ENCODE data around the gene ALDOA.
"Not testable (repeated sequence)": the region's sequence is repeated elsewhere in the genome, so short reads cannot be mapped to it uniquely, and the experiment has no call there.

Gene ALDOA

DNA sequence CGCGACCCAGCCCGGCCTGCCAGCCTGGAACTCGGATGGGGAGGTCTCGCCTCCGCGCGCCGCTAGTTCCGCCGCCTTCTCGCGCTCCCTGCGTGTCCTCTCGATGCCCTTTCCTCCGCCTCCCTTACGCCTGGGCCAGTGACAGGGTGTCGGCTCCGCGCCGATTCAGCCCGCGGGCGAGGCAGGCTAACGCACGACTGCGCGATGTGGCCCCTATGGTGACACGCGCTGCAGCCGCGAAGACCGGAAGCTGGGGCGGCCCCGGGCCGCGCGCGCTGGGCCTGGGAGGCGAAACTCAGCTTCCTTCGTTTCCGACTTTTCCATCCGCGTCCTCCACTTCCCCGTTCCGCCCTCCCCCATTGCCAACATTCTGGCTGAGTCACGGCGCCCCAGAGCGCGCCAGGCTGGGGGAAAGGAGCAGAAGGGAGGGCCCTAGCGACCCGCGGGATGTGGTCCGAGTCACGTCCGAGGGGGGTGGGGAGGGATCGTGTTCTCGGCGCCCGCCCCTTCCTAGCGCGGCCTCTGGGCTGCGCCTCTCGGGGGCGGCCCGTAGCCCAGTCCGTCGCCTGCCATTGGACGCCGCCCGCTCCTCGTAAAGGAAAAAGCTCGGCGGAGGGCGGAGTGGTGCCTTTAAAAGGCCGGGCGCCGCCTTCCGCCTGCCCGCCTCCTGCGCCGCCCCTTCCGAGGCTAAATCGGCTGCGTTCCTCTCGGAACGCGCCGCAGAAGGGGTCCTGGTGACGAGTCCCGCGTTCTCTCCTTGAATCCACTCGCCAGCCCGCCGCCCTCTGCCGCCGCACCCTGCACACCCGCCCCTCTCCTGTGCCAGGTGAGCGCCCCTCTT is at the start of gene ALDOA:
Gene ALDOA (plus strand): TSS at position 659 of the 841 bp plus-strand sequence. CDS start 1,138 bp downstream, outside the sequence.
- DNase-seq (ENCODE audit: extremely low read depth in 1 of 2, low read depth in 1 of 2) = peak; percentile 84 to 90

DNA sequence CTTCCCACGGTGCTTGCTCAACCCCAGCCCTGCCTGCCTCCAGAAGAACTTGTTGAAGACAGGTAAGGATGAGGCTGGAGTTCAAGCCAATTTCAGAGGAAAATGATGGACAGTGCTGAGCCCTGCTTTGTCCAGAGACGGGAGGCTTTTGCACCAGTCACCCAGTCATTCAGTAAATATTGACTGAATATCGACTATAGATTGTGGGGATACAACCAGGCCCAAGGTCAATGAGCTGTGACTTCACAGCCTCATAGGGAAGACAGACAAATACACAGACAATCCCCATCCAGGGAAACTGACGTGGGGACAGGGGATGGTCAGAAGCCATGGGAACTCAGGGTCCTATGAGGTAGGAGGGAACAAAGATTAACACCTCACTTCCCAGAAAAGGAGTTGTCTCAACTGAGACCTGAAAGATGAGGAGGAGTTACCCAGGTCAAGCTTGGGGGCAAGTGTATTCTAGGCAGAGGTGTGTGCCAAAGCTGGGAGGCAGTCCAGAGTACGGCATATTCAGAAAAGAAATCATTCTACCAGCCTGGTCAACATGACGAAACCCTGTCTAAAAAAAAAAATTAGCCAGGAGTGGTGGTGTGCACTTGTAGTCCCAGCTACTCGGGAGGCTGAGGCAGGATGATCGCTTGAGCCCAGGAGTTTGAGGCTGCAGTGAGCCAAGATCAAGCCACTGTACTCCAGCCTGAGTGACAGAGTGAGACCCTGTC is 48.8 kb upstream of the ALDOA start:
- DNase-seq (ENCODE audit: extremely low read depth in 1 of 2, low read depth in 1 of 2) = no peak

DNA sequence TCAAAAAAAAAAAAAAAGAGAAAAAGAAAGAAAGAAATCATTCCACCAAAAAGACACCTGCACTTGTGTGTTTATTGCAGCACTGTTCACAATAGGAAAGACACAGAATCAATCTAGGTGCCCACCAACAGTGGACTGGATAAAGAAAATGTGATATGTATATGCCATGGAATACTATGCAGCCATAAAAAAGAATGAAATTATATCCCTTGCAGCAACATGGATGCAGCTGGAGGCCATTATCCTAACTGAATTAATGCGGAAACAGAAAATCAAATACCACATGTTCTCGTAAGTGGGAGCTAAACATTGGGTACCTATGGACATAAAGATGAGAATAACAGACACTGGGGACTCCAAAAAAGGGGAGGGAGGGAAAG is 48.3 kb upstream of the ALDOA start:
- DNase-seq (ENCODE audit: extremely low read depth in 1 of 2, low read depth in 1 of 2) = no peak

DNA sequence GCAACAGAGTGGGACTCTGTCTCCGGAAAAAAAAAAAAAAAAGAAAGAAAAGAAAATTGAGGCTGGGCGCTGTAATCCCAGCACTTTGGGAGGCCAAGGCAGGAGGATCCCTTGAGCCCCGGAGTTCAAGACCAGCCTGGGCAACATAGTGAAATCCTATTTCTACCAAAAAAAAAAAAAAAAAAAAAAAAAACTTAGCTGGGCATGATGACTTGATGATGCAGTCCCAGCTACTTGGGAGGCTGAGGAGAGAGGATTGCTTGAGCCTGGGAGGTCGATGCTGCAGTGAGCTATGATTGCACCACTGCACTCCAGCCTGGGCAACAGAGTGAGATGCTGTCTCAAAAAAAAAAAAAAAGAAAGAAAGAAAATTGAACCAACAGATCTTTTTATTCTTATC is 47.6 kb upstream of the ALDOA start:
- not testable (repeated sequence) for DNase-seq (ENCODE audit: extremely low read depth in 1 of 2, low read depth in 1 of 2)

DNA sequence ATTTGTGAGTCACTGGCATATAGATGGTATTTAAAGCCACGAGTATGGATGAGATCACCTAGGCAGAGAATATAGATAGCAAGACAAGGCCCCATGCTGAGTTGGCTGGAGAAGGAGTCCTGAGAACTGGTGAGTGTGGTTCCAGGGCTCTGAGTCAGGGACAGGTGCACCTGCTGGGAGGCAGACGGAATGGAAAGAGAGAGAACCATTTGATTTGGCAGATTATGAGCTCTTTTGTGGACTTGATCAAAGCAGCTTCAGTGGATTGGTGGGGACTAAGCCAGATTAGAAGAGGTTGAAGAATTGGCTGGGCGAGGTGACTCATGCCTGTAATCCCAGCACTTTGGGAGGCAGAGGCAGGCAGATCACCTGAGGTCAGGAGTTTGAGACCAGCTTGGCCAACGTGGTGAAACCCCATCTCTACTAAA is 46.8 kb upstream of the ALDOA start:
- no peak for DNase-seq (ENCODE audit: extremely low read depth in 1 of 2, low read depth in 1 of 2)

DNA sequence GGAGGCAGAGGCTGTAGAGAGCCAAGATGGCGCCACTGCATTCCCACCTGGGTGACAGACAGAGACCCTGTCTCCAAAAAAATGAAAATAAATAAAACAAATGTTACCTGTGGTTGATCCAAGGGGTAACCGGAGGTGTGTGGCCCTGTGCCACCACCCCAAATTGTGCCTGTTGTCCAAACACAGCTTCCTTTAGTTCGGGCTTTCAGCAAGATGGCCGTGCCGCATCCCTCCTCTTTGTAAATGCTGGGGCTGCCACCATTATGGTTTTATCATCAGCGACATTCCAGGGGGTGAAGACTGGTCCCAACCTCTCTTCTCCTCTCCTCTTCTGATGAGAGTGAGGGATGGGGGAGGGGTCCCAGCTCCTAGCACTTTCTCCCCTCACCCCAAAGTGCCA is 42.7 kb upstream of the ALDOA start, which contains the start of gene C16orf92:
Gene C16orf92 (plus strand): TSS at position 312 of the 400 bp plus-strand sequence. CDS start 143 bp downstream, outside the sequence.
- no peak for DNase-seq (ENCODE audit: extremely low read depth in 1 of 2, low read depth in 1 of 2)

DNA sequence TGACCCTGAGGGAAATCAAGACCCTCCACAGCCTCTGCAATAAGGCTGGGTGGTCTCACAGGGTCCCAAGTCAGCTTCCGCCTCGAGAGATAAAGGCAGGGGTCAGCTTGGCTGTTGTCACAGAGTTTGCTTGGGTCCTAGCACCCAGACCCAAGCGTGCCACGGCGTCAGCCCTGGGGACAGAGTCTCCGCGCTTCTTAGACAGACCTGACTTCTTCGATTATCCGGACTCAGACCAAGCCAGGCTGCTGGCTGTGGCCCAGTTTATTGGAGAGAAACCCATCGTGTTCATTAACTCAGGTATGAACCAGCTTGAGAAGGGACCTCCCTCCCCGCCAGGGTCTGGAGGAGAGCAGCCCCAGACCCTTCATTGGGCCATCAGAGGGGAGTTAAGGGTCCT is 42.0 kb upstream of the ALDOA start:
- DNase-seq (ENCODE audit: extremely low read depth in 1 of 2, low read depth in 1 of 2) = no peak

DNA sequence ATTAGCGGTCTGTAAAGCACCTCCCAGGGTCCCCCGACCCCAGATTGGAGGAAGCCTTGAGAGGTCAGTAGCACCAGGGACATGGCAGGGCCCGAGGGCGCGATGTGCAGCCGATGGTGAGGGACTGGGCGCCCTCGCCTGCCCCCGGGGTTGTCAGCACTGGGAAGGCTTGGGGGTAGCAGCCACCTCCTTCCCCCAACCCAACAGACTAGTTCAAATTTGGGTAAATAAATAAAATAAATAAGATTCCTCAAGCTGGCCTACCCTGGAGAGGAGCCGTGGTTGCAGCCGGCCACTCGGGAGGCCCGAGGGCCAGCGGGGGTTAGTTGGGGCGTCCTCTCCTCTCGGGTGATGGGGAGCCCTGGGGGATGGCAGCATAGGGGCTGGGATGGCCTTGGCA is 41.1 kb upstream of the ALDOA start:
- DNase-seq (ENCODE audit: extremely low read depth in 1 of 2, low read depth in 1 of 2) = no peak

DNA sequence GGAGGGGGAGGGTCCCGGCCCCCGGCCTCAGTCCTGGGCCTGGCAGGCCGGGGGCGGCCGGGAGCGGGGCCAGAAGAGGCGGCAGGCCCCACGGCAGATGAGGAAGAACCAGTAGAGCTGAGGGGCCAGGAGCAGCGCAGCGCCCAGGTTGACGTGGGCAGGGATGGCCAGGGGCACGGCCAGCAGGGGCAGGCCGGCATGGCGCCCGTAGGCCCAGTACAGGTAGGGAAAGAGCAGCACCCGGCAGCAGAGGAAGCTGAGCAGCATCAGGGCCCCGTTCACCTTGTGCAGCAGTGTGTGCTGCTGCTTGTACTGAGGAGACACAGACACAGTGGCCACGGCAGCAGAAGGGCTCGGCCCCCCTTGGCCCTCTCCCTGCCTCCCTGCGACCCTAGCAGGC is 40.4 kb upstream of the ALDOA start:
- DNase-seq (ENCODE audit: extremely low read depth in 1 of 2, low read depth in 1 of 2) = no peak

DNA sequence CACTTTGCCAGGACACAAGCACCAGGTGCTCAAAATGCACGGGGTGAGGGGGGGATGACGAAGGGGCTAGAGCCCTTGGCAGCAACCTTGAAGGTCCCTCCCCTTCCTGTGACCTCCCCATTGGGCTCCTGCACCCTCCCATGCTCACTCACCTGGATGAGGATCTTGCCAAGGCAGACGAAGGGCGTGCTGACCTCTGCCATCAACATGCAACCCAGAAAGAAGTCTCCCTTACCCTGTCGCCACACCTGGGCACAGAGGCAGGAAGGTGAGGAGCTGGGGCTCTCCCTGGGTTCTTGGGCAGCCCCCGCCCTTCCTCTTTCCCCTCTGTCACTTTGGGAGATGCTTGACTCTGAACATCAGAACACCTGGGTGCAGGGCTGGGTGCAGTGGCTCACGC is 40.0 kb upstream of the ALDOA start:
- DNase-seq (ENCODE audit: extremely low read depth in 1 of 2, low read depth in 1 of 2) = no peak

DNA sequence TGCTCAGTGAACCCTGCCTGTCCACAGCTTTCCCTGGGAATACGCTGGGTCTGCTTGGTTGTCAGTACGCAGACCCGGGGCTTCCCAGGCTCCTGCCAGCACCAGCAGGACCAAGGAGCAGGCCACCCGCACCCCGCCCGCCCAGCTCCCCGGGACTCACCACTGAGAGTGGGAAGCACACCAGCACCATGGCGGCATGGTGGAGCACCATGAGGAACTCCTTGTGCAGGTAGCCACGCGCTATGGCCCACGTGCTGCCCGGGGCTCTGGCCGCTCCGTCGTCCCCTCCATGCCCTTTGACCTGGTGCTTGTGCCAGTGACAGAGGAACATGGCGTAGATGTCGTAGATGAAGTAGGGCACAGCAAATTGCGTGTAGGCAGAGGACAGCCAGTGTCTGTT is 39.1 kb upstream of the ALDOA start:
- DNase-seq (ENCODE audit: extremely low read depth in 1 of 2, low read depth in 1 of 2) = no peak

DNA sequence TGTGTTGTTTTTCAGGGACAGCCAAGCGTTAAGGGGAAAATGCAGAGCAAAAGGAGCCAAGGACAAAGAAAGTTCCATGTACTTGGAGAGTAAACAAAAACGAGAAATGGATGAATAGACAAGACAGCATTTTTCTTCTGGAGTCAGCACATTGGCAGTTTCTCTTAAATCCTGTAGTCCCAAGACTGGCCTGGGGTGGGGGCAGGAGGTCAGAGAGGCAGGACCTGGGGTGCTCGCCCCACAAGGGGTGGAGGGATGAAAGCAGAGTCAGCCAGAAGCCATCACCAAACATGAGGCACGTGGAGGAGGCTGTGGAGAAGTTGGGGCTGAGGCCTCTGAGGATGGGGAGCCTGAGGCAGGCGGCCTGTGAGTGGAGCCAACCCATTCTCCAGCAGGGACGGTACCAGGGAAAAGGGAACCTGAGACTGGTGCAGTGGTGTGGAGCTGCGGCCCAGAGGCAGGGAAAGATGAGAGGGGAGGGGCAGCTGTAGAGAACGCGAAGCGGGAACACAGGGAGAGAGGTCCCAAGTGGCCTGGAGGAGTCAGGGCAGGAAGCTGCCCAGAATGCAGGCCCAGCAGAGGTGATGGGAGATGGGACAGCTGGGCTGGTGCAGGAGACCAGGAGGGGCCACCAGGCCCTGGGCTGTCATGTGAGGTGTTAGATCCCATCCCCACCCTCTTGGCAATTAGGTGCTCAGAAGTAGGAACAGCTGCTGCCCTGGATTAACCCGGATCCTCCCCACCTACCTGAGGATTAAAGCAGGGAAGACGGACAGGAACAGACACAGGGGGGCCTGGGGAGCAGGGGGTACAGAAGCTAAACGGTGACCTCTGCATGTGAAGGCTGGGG is 37.7 kb upstream of the ALDOA start:
- no peak for DNase-seq (ENCODE audit: extremely low read depth in 1 of 2, low read depth in 1 of 2)

DNA sequence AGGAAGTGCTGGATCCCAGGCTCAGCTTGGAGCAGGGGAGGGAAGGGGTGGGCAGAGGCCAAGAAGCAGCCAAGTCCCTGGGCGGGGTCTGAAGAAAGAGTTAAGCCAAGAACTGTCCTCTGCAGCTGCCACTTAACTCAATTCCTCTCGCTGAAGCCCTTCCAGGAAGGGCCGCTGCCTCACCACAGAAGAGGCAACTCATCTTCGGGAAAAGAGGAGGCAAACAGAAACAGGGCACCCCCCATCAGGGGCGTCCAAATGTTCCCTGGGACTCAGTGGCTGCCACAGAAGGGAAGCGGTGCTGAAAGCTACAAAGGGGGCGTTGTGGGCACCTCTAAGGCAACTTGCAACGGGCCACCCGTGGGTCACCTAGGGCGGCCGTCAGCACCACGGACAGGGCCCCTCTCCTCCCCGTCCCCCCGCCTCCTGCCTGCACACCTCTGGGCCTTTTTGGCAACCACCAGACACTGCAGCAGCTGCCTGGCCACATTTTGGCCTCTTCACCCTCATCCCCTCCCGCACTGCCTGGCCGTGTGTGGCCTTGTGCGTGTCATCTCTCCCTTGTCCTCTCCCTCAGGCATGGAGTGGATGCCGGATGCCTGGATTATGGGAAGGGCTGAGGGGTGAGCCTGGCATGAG is 37.0 kb upstream of the ALDOA start:
- DNase-seq (ENCODE audit: extremely low read depth in 1 of 2, low read depth in 1 of 2) = no peak

DNA sequence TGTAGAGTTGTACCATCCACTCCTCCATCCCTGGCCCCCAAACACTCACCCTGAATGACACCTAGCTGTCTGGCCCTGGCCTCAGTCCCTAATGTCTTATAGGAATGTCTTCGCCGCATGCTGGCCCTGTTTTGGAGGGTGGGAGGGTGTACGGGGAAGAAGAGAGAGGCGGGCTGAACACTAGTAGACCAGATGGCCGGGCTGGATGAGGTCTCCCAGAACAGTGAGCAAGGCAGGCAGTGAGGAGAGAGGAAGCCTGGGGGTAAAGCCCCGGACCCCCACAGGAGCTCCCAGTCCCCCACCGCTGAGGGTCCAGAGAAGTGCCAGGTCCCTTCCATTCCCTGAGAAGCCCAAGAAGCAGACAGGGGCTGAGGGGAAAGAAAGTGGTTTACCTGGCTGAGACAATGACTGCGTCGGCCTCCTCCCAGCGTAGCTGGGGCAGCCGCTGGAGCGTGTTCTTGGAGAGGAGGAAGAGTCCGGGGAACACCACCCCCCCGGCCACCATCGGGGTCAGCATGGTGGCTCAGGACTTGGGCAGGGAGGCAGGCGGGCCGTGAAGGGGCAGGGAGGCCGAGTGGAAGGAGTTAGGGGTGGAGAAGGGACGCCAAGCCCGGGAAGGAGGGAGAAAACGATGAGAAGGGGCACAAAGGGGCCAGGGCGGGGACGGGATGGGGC is 35.4 kb upstream of the ALDOA start:
- no peak for DNase-seq (ENCODE audit: extremely low read depth in 1 of 2, low read depth in 1 of 2)

DNA sequence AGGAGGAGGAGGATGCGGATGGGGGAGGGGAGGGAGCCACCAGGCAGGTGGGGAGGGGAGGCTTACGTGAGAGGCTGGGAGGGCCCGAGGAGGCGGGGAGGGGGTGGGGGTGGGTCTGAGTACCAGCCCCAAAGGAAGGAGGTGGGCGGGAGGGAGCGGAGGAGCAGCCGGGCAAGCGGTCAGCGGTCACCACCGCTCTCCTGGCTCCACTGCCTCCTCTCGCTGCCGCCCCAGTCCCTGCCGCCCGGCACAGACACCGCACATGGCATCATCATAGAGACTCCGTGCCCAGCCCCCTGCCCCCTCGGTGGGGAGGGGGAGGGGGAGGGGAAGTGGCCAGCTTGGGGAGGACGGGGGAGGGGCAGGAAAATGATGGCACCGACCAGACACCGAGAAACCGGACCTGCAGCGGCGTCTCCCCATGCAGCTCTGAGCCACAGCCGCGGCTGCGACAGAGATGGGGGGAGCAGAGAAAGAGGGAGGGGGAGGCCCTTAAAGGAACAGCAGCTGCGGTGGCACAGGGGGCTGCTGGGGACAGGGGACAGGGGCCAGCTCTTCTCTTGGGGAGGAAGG is 34.6 kb upstream of the ALDOA start, which contains the start of gene TLCD3B:
Gene TLCD3B (minus strand): TSS at position 431 of the 573 bp plus-strand sequence. CDS start 744 bp downstream, outside the sequence.
- DNase-seq (ENCODE audit: extremely low read depth in 1 of 2, low read depth in 1 of 2) = no peak

DNA sequence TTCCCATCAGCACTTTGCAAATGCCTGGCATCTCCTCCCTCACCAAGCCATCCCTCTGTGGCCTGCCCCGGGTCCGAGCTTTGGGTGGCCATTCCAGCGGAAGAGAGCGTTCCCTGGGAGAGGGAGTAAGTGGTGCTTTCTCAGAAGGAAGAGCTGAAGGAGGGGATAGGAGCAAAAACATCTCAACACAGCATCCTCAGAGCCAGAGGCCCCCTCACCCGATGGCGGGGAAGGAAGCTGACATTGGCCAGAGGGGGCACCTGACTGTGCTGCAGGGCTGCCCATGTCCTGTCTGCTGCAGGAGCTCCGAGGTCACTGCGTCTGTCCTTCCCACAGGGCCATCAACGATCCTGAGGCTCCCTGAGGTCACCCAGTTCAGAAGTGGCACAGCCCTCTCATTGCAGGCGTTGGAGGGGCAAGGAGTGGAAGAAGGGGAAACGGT is 34.1 kb upstream of the ALDOA start:
- no peak for DNase-seq (ENCODE audit: extremely low read depth in 1 of 2, low read depth in 1 of 2)

DNA sequence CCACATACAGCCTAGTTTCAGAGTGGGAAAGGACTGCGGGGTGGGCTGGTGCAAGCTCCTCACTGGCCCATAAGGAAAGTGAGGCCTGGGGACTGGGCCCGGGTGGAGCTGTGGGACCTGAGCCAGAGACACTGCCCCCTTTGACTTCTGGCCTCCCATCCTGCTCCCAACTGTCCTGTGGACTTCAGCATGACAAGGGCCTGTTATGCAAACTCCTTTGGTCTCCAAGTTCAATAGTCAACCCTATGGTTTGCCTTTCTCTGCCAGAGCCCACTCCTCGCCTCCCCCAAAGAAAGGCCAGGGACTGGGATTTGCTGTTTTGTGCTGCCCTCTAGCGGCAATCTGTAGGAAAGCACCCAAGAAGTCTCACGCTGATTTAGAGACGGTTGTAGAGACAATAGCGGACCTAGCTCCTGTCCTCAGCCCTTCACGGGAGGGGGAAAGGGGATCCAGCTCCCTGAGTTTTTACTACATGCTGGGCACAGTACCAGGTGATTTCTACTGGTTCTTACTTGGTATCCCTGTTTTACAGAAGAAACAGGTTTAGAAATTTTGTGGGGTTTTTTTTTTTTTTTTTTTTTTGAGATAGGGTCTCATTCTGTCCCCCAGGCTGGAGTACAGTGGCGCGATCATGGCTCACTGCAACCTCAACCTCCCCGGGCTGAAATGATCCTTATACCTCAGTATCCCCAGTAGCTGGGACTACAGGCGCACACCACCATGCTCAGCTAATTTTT is 33.3 kb upstream of the ALDOA start:
- DNase-seq (ENCODE audit: extremely low read depth in 1 of 2, low read depth in 1 of 2) = no peak

DNA sequence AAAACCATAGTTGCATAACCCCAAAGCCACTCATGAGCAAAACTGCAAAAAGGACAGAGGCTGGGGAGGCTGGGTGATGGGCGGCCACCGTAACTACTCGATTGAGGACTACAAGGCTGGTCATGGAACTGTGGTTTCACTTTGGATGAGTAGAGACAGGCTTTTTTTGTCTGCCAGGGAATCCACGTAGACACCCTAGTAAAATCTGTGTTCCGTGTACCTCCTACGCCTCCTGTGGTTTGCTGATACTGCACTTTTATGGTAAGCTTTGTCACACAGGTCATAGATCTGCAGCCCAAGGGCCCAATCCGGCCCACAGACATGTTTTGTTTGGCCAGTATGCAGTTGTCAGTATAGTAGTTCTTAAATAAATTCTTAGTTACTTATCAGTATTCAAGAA is 32.3 kb upstream of the ALDOA start:
- DNase-seq (ENCODE audit: extremely low read depth in 1 of 2, low read depth in 1 of 2) = no peak

DNA sequence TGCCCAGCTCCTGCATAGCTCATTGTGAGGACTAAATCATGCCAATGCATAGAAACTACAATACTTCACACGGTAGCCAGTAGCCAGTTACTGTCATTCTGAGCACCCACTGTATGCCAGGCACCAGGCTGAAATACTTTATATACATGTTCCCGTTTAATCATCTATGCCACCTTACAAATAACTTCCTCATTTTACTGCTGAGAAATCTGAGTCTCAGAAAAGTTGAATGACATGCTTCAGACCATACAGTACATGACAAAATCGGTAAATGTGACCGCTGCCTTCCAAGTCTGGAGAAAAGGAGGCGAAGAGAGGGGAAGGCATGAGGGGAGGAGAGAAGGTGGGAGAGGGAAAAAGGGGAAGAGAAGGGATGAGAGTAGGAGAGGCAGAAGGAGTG is 25.3 kb upstream of the ALDOA start:
- no peak for DNase-seq (ENCODE audit: extremely low read depth in 1 of 2, low read depth in 1 of 2)
